Measurements from ENCODE around the gene BAIAP2. TPM values are rescaled to one million over a fixed set of nuclear protein-coding genes. Genes with fewer than 3 reads are reported as not detected.

The BAIAP2 gene
- total RNA-seq, 2 donors from 2014 or later: 14.7 to 22.7 TPM

DNA sequence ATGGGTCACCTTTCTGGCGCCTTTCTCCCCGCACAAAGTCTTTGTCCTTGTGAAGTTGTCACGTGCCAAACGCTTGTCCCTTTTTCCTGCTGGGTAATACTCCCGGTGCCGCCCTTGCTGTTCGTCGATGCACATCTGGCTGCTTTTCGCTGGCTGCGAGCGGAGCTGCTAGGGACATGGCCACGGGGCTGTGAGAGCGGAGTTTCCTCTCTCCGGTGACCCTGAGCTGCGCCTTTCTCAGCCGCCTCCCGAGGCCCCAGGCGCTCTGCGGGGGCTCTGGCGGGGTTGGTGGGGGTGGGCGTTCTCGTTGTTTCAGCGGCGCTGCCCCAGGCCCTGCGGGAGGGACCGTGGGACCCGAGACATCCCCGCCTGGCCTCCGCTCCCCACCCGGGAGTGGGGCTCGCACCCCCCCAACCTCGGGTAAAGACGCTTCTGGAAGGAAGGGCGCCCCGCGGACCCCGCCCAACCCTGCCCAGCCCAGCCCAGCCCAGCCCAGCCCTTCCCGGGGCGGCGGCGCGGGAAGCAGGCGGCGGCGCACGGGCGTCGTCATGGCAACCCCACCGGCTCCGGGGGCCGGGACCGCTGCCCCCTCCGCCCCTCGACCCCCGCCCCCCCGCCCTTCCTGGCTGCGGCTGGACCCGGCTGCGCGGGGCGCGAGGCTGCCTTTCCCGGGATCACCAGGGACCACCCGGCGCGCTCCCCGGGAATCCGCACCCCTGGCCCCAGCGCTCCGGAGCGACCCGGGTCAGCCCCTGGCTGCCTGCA is 31.1 kb upstream of the BAIAP2 start:
- DNase-seq: peak; percentile 65
- Histone ChIP-seq H3K4me1 (peaks cover 43% of the 10 kb centered on the region), H3K27ac (no peak overlapping the region), H3K36me3 (peaks cover 12% of the 10 kb centered on the region), H3K9me3 (no peaks in the 10 kb centered on the region), H3K4me3 (peak overlapping the region; percentile 18), H3K27me3 (peaks cover 17% of the 10 kb centered on the region), H3K9ac (ENCODE audit: low read depth in 2 of 2, low read length in 2 of 2) (peak overlapping the region; percentile 35 to 51)
- intact Hi-C loops (cut with DNase I): no loop called here
- TF ChIP-seq, protein P1, sequence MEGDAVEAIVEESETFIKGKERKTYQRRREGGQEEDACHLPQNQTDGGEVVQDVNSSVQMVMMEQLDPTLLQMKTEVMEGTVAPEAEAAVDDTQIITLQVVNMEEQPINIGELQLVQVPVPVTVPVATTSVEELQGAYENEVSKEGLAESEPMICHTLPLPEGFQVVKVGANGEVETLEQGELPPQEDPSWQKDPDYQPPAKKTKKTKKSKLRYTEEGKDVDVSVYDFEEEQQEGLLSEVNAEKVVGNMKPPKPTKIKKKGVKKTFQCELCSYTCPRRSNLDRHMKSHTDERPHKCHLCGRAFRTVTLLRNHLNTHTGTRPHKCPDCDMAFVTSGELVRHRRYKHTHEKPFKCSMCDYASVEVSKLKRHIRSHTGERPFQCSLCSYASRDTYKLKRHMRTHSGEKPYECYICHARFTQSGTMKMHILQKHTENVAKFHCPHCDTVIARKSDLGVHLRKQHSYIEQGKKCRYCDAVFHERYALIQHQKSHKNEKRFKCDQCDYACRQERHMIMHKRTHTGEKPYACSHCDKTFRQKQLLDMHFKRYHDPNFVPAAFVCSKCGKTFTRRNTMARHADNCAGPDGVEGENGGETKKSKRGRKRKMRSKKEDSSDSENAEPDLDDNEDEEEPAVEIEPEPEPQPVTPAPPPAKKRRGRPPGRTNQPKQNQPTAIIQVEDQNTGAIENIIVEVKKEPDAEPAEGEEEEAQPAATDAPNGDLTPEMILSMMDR (IDR thresholded peaks at IDR 0.05): no peak

DNA sequence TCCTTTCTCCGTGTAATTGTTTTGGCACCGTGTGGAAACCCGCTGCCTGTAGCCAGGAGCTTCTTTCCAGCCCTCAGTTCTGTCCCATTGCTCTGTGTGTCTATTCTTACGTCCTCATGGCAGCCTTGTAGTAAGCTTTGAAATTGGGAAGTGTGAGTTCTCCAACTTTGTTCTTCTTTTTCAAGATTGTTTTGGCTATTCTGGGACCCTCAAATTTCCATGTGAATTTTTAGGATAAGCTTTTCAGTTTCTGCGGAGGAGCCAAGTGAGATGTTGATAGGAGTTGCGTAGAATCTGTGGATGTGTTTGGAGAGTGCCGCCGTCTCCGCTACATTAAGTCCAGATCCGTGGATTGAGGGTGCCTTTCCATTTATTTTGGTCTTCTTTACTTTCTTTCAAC is 28.1 kb upstream of the BAIAP2 start:
- no peak overlapping the region for H3K4me3 ChIP-seq
- H3K9me3 ChIP-seq: no peaks in the 10 kb centered on the region
- H3K36me3 ChIP-seq: no peaks in the 10 kb centered on the region
- no peak overlapping the region for H3K27ac ChIP-seq
- H3K4me1 ChIP-seq: peaks cover 20% of the 10 kb centered on the region
- no peak for DNase-seq
- intact Hi-C loops (cut with DNase I): no loop called here
- H3K27me3 ChIP-seq: peaks cover 17% of the 10 kb centered on the region
- H3K9ac ChIP-seq (ENCODE audit: low read depth in 2 of 2, low read length in 2 of 2): no peak overlapping the region
- TF ChIP-seq, protein P1 (IDR thresholded peaks at IDR 0.05): no peak

DNA sequence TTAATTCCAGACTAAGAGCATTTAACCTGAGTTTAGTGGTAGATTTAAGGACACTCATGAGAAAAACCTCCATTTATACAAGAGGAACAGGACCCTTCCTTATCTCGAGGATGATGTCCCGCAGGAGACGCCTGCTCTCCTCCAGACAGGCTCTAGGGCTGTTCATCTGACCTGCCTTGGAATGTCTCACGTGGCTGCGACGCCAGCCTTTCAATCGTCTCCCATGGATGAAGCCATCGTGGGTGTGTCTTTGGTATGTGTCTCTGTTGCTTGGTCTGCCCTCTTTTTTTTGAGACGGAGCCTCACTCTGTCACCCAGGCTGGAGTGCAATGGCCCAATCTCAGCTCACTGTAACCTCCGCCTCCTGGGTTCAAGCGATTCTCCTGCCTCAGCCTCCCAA is 26.8 kb upstream of the BAIAP2 start:
- DNase-seq: no peak
- Histone ChIP-seq H3K27ac (no peak overlapping the region), H3K27me3 (peaks cover 17% of the 10 kb centered on the region), H3K9me3 (no peaks in the 10 kb centered on the region), H3K4me1 (peaks cover 12% of the 10 kb centered on the region), H3K4me3 (no peak overlapping the region), H3K36me3 (no peaks in the 10 kb centered on the region), H3K9ac (ENCODE audit: low read depth in 2 of 2, low read length in 2 of 2) (no peak overlapping the region)
- TF ChIP-seq, protein P1 (IDR thresholded peaks at IDR 0.05): no peak
- intact Hi-C loops (cut with DNase I): no loop called here

DNA sequence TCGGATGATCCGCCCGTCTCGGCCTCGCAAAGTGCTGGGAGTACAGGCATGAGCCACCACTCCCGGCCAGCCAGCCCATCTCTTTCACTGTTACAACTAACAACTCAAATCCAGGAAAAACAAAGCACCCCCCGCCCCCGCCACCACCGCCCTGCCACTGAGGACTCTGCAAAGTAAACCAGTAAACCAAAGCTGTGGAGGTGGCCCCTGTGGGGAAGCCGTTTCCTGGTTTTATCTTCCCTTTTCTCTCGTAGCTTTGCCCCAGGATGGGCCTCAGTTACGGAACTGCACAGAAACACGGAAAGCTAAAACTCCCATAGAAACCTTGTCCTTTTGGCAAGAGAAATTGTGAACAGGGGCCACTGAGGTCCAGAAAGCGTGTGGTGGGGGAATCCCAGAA is 25.8 kb upstream of the BAIAP2 start:
- intact Hi-C loops (cut with DNase I): no loop called here
- no peak for DNase-seq
- TF ChIP-seq, protein P1 (IDR thresholded peaks at IDR 0.05): no peak

DNA sequence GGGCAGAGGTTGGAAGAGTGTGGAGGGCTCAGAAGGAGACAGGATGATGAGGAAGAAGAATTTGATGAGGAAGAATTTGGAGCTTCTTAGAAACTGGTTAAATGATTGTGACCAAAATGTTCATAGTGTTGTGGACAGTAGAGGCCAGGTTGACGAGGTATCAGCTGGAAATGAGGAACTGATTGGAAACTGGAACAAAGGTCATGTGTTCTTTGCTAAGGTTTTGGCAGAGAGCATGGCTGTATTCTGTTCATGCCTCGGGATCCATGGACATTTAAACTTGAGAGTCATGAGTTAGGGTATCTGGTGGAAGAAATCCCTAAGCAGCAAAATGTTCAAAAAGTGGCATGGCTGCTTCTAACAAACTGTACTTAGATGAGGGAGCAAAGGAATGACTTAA is 24.0 kb upstream of the BAIAP2 start:
- intact Hi-C loops (cut with DNase I): no loop called here
- Histone ChIP-seq H3K4me3 (no peak overlapping the region), H3K9me3 (no peaks in the 10 kb centered on the region), H3K9ac (ENCODE audit: low read depth in 2 of 2, low read length in 2 of 2) (no peak overlapping the region), H3K27me3 (no peaks in the 10 kb centered on the region), H3K36me3 (no peaks in the 10 kb centered on the region), H3K4me1 (no peaks in the 10 kb centered on the region), H3K27ac (no peak overlapping the region)
- TF ChIP-seq, protein P1 (IDR thresholded peaks at IDR 0.05): no peak
- no peak for DNase-seq

More for the DNA sequence above, 25.8 kb upstream of the BAIAP2 start:
- peaks cover 11% of the 10 kb centered on the region for H3K27me3 ChIP-seq
- H3K4me1 ChIP-seq: peaks cover 5% of the 10 kb centered on the region
- no peak overlapping the region for H3K4me3 ChIP-seq
- H3K36me3 ChIP-seq: no peaks in the 10 kb centered on the region
- H3K9me3 ChIP-seq: no peaks in the 10 kb centered on the region
- no peak overlapping the region for H3K27ac ChIP-seq
- no peak overlapping the region for H3K9ac ChIP-seq (ENCODE audit: low read depth in 2 of 2, low read length in 2 of 2)
